ES-I3 (cell line): ENCODE results near the gene PSMD4.
"Not testable (repeated sequence)": the region's sequence is repeated elsewhere in the genome, so short reads cannot be mapped to it uniquely, and the experiment has no call there.

ENCODE experiments used
- H3K36me3 ChIP-seq: 2 replicates; pipeline ENCODE4 v1.6.1; 2013; ENCODE audit warnings: mild to moderate bottlenecking, low read length, control low read depth, moderate library complexity; ENCODE audit not compliant: insufficient read depth
- H3K4me1 ChIP-seq: 2 replicates; pipeline ENCODE4 v1.6.1; 2013; ENCODE audit warnings: mild to moderate bottlenecking, control low read depth, low read length; ENCODE audit not compliant: insufficient read depth
- H3K9ac ChIP-seq: 2 replicates; pipeline ENCODE4 v1.6.1; 2013; ENCODE audit warnings: low read depth, mild to moderate bottlenecking, low read length, moderate library complexity
- H3K9me3 ChIP-seq: 2 replicates; pipeline ENCODE4 v1.6.1; 2013; ENCODE audit warnings: mild to moderate bottlenecking, low read length, moderate library complexity; ENCODE audit not compliant: control insufficient read depth, insufficient read depth

PSMD4 gene

DNA sequence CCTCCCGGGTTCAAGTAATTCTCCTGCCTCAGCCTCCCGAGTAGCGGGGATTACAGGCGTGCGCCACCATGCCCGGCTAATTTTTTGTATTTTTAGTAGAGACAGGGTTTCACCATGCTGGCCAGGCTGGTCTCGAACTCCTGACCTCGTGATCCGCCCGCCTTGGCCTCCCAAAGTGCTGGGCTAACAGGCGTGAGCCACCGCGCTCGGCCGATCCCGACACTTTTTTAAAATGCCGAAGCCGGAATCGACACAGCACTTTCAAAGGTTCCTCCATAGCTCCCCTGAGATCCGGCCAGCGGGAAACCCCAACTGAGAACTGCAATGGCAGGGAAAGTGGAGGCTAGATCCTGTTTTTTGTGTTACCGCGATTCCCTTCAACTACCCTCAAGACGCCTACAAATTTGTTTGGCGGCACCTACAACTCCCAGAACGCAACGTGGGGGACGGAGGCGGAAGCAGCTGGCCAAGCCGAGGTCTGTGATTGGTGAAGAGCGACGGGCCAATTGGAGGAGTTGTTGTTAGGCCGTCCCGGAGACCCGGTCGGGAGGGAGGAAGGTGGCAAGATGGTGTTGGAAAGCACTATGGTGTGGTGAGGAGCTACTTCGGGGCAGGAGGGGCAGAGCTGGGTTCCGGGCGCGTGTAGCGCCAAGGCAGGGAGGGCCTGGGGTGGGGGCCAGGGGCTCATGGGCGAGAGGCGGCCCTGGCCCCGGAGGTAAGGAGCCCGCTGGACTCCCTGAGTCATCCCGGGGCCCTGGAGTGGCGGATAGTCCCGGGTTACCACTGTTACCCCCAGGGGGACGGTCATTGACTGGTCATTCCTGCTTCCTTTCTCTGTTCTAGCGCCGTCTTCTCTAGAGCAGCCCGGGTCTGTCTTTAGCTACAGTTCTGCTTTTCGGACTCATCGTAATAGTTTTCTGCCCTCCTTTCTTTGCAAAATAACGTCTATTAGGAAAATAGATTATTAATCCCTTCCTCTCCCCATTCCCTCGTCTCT is at the start of gene PSMD4:
Gene PSMD4 (plus strand): TSS at position 518 of the 997 bp plus-strand sequence. CDS start 49 bp downstream, at position 567.
- Histone ChIP-seq H3K9ac (peak within 1 kb of the TSS; percentile 86), H3K36me3 (no peaks in the 10 kb centered on the region), H3K4me1 (no peaks in the 10 kb centered on the region; the same call in 1 of the 2 replicates), H3K9me3 (no peaks in the 10 kb centered on the region)

DNA sequence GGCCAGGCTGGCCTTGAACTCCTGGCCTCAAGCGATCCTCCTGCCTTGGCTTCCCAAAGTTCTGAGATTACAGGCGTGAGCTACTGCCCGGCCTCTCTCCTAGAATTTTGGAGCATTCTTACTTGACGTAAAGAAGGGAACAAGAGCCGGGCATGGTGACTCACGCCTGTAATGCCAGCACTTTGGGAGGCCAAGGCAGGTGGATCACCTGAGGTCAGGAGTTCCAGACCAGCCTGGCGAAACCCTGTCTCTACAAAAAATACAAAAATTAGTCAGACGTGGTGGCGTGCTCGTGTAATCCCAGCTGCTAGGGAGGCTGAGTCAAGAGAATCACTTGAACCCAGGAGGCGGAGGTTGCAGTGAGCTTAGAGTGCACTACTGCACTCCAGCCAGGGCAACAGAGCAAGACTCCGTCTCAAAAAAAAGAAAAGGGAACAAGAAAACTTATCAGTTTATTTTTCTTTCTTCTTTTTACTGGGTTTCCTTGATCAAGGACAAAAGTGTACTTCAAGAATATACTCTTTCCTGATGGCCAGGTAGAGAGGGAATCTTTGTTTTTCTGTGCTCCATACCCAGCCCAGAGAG is 49.1 kb upstream of the PSMD4 start:
- H3K4me1 ChIP-seq, H3K9me3 ChIP-seq, H3K9ac ChIP-seq: not testable (repeated sequence)
- H3K36me3 ChIP-seq, result peaks cover 17% of the 10 kb centered on the region

DNA sequence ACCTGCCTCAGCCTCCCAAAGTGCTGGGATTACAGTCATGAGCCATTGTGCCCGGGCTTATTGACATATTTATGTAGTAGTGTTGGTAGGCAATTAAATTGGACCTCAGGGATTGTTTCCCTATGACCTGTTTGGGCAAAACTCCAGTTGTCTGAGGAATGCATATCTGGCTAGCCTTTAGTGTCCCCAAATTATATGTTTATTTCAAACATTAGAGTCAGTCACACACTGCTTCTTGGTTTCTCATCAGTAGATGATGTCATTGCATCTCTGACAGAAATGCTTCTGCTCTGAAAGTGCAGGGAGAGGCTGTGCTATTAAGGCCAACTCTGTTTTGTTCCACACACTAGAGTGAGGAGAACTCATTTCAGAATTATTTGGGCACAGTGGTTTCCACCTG is 43.7 kb upstream of the PSMD4 start:
- Histone ChIP-seq H3K36me3 (peaks cover 10% of the 10 kb centered on the region), H3K9me3 (no peaks in the 10 kb centered on the region), H3K9ac (no peak overlapping the region), H3K4me1 (no peaks in the 10 kb centered on the region)

DNA sequence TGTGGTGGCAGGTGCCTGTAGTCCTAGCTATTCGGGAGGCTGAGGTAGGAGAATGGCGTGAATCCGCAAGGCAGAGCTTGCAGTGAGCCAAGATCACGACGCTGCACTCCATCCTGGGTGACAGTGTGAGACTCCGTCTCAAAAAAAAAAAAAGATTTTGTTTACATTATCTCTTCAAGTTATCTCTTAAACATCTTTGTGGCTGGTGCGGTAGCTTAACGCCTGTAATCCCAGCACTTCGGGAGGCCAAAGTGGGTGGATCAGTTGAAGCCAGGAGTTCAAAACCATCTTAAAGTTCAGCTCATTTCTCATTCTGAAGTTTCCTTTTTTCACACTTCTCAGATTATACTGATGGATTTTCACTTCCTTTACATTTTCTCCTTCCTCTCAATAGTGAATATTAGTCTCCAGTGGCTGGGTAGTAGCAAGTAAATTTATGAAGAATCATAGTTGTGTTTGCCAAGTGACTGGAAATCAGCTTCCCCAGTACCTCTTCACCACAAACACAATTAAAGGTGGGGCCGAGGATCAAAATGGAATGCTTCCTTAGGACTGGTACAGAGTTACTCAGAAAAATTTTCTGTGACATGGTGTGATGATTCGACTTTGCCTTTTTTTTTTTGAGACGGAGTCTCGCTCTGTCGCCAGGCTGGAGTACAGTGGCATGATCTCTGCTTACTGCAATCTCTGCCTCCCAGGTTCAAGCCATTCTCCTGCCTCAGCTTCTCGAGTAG is 42.4 kb upstream of the PSMD4 start:
- H3K9me3 ChIP-seq, result no peaks in the 10 kb centered on the region
- no peaks in the 10 kb centered on the region for H3K4me1 ChIP-seq
- no peak overlapping the region for H3K9ac ChIP-seq
- H3K36me3 ChIP-seq, result peaks cover 5% of the 10 kb centered on the region

DNA sequence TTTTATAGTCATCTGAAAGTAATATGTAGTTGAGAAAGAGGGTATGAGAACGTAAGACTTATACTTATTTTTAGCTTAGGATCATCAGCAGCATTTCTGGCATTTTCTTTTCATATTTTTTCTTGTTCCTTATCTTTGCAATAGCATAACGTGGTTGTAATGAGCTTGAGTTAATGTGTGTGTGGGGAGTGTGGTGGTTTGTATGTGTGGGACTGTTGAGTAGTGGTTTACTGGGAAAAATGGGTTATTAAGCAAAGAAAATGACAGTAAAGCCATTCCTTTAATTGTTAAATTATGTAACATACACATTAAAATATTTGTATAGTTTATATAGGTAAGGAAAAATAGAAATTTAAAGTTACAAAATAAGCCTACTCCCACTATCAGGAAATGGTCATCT is 41.0 kb upstream of the PSMD4 start:
- Histone ChIP-seq H3K9ac (no peak overlapping the region), H3K9me3 (no peaks in the 10 kb centered on the region), H3K4me1 (no peaks in the 10 kb centered on the region), H3K36me3 (peaks cover 5% of the 10 kb centered on the region)

DNA sequence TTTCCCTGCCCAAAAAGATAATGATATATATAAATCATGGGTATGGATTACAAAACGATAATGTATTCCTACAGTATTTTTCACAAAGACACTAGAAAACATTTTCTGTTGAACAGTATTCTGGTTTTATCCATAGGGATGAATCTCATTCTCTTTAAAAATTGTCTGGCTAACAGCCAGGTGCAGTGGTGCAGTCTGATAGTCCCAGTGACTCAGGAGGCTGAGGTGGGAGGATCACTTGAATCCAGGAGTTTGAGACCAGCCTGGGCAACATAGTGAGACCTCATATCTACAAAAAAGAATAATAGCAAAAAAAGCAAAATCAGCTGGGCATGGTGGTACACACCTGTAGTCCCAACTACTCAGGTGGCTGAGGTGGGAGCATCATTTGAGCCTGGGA is 32.9 kb upstream of the PSMD4 start:
- Histone ChIP-seq H3K36me3 (no peaks in the 10 kb centered on the region), H3K4me1 (0 out of 2 replicates have a peak, but pooled peaks cover 3% of the 10 kb centered on the region), H3K9me3 (no peaks in the 10 kb centered on the region), H3K9ac (no peak overlapping the region)

DNA sequence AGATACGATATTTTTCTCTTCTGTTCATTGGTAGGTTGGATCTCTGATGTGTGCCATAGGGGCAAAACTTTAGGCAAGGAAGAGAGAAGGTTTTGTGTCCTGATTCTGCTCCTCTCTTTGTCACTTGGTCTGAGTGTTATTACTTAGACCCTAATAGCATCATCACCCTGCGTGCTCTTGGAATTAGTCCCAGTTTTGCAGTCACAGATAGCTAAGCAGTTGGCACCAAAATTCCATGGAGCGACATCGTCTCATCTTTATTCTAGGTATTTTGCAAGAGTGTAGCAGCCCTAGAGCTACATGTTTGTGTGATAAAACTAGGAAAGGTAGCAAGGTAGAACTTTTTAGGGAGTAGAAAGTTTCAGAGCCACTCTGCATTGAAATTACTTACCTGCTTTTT is 32.4 kb upstream of the PSMD4 start:
- Histone ChIP-seq H3K36me3 (no peaks in the 10 kb centered on the region), H3K9me3 (no peaks in the 10 kb centered on the region), H3K4me1 (0 out of 2 replicates have a peak, but pooled peaks cover 3% of the 10 kb centered on the region), H3K9ac (no peak overlapping the region)

DNA sequence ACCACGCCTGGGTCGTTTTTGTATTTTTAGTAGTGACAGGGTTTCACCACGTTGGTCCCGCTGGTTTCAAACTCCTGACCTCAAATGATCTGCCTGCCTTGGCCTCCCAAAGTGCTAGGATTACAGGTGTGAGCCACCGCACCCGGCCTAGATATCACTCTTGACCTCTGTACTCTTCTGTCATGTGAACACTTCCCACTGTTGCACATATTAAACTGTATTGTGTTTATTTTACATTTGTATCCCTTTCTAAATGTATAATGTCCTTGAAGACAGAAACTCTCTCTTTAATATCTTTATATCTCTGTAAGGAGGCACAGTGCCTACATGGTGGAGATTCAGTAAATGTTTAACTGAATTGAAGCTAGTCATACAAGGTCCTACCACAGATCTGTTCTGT is 19.3 kb upstream of the PSMD4 start:
- no peaks in the 10 kb centered on the region for H3K4me1 ChIP-seq
- peaks cover 72% of the 10 kb centered on the region for H3K36me3 ChIP-seq
- H3K9ac ChIP-seq, result no peak overlapping the region
- no peaks in the 10 kb centered on the region for H3K9me3 ChIP-seq

DNA sequence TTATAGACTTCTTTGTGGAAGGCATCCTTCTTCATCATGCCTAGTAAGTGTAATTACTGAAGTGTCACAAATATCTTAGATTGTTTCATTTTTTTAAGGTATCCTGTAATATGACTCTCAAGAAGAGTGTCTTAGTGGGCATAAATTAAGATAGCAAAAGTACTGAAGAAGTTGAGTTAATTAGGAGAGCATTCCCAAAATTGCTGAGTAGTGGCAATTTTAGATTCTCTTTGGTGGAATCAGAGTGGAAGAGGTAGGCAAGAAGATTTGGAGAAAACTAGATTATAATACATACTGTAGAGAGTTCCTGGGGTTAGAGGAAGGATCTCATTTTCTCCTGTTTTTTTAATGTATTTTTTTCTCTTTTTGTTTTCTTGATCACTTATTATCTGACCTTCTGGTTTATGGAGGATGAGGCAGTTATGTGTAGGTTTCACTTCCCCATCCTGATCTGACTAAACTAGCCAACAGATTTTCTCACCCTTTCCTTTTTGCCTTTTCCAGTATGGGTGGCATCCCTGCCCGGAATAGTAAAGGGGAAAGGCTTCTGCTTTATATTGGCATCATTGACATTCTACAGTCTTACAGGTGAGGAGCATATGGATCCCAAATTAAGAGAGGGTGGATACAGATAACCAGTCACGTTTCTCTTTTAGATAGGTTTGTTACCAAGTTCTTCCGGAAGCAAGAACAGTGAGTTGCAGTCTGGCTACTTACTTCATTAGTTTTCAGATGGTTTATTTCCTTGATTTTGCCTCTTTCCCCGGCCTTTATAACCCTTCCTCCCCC is 16.7 kb upstream of the PSMD4 start:
- Histone ChIP-seq H3K36me3 (peaks cover 71% of the 10 kb centered on the region), H3K9ac (no peak overlapping the region), H3K4me1 (no peaks in the 10 kb centered on the region), H3K9me3 (no peaks in the 10 kb centered on the region)

DNA sequence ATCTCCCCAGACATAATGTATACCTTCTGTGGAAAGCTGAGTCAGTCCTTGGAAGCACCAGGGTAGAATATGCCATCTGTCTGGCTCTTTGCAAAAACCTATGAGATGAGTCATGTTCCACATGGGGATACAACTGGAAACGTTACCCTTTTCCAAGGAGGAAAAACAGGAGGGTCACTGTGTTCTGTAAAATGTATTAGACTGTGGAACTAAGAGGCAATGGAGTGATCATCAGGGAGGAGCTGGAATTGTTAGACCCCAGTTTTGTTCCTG is 16.1 kb upstream of the PSMD4 start:
- H3K9me3 ChIP-seq, result no peaks in the 10 kb centered on the region

DNA sequence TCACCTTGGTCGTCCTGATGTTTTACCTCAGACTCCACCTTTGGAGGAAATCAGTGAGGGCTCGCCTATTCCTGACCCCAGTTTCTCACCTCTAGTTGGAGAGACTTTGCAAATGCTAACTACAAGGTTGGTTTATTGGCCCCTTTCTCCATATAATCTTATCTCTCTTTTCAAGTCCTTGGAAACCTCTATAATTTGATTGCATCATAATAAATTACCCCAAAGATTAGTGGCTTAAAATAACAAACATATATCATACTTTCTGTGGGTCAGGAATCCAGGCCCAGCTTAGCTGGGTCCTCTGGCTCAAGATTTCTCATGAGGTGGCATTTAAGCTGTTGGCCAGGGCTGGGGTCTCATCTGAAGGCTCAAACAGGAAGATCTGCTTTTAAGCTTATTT is 12.1 kb upstream of the PSMD4 start:
- Histone ChIP-seq H3K9ac (no peak overlapping the region), H3K9me3 (no peaks in the 10 kb centered on the region), H3K4me1 (no peaks in the 10 kb centered on the region), H3K36me3 (peaks cover 73% of the 10 kb centered on the region)

More for the DNA sequence above, 16.1 kb upstream of the PSMD4 start:
- H3K36me3 ChIP-seq, result peaks cover 77% of the 10 kb centered on the region
- no peaks in the 10 kb centered on the region for H3K4me1 ChIP-seq
- H3K9ac ChIP-seq, result no peak overlapping the region

DNA sequence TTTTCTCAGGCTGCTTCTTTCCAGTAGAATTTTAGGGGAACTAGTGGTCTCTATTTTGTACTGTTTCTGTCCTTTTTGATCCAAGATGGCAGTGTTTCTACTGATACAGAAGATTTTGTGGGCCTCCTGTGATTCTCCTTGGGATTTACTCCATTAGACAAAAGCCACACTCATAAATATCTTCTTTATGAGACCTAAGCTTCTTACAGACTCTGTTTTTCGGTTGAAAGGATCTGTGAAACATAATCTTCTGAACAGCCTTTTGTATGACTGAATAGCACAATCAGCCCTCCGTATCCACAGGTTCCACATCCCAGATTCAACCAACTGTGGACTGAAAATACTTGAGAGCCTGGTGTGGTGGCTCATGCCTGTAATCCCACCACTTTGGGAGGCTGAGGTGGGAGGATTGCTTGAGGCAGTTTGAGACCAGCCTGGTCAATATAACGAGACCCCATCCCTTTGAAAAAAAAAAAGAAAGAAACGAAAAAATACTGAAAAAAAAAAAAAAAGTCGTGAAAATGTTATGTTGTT is 10.8 kb upstream of the PSMD4 start:
- H3K36me3 ChIP-seq, result peaks cover 71% of the 10 kb centered on the region
- no peaks in the 10 kb centered on the region for H3K9me3 ChIP-seq
- H3K9ac ChIP-seq, result no peak overlapping the region
- H3K4me1 ChIP-seq, result no peaks in the 10 kb centered on the region

DNA sequence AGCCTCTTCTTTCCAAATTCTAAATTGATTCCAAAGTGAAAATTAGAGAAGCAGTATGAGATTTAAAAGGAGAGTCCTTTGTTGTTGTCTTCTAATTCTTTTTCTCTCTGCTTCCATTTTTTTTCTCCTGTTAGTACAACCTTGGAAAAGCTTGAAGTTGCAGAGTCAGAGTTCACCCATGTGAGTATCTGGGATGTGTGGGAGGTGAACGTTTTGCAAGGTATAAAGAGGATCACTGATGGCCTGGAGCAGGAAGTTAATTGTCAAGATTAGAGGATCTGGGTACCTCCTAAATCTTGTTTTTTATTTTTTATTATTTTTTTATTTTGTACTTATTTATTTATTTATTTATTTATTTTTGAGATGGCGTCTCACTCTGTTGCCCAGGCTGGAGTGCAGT is 7.7 kb upstream of the PSMD4 start:
- Histone ChIP-seq H3K9me3 (no peaks in the 10 kb centered on the region), H3K36me3 (peaks cover 58% of the 10 kb centered on the region), H3K9ac (no peak overlapping the region)

More for the DNA sequence above, 7.7 kb upstream of the PSMD4 start:
- H3K4me1 ChIP-seq, result no peaks in the 10 kb centered on the region
